D721Med (cell line): ENCODE data around the gene DYNLT4.

Source experiments
- DNase-seq: peaks from one replicate; pipeline ENCODE4 v3.0.0; 2011; ENCODE audit warnings: low spot score; ENCODE audit not compliant: insufficient read length
- FAIRE-seq: peaks from 2 replicates; lab custom pipeline; 2011; peaks lifted over from hg19 to GRCh38; lab: Jason Lieb, UNC
- TF ChIP-seq, protein P1 (sequence below): IDR thresholded peaks from 2 replicates; pipeline ENCODE4 v1.5.1; 2012; ENCODE audit warnings: mild to moderate bottlenecking, control low read depth; ENCODE audit not compliant: insufficient read depth; ENCODE audit errors: missing control alignments

The DYNLT4 gene

DNA sequence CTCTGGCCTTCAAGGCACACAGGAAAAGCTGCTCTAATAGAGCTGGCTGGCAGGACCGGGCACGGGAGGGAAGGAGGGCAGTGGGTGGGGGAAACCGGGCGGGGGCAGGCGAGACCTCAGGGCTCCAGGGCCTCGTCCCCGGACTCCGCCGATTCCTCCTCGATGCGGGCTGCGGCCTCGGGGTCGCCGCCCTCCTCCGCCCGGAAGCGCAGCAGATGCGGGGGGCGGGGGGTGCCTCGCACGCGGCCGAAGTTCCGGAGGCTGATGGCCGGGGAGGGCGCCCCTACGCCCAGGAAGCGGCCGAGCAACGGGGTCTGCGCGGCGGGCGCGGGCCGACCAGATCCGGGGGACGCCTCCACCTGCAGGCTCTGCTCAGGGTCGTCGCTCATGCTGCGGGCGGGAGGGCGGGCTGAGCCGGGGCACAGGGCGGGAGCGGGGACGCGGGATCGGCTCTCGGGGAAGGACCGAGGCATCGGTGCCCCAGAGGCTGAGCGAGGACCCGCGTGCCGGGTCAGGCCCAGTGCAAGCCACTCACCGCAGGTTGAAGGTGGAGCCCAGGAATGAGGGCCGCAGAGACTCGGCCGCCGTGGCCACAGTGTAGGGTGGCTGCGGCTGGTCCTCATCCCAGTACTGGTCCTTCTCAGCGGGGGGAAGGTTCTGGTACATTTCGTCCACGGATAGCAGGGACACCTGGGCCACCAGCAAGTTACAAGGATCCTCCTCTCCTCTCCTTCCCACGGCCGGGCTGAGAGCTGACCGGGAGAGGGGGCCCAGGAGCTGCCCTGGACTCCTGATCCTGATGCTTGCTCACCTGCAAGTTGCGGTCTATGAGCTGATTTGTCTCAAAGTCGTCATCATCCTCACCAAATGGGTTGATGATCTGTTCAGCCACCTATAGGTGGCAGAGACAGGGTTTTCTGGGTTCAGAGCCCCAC lies 22.8 kb downstream of the DYNLT4 start:
- FAIRE-seq (no peak), DNase-seq (no peak)
- TF ChIP-seq, protein P1, sequence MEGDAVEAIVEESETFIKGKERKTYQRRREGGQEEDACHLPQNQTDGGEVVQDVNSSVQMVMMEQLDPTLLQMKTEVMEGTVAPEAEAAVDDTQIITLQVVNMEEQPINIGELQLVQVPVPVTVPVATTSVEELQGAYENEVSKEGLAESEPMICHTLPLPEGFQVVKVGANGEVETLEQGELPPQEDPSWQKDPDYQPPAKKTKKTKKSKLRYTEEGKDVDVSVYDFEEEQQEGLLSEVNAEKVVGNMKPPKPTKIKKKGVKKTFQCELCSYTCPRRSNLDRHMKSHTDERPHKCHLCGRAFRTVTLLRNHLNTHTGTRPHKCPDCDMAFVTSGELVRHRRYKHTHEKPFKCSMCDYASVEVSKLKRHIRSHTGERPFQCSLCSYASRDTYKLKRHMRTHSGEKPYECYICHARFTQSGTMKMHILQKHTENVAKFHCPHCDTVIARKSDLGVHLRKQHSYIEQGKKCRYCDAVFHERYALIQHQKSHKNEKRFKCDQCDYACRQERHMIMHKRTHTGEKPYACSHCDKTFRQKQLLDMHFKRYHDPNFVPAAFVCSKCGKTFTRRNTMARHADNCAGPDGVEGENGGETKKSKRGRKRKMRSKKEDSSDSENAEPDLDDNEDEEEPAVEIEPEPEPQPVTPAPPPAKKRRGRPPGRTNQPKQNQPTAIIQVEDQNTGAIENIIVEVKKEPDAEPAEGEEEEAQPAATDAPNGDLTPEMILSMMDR = no peak

- TF ChIP-seq, protein P1 = no peak
- FAIRE-seq = no peak
- DNase-seq = no peak
Observed at GRCh38 chr1:44783697-44784093, 23.5 kb downstream of the DYNLT4 start.

DNA sequence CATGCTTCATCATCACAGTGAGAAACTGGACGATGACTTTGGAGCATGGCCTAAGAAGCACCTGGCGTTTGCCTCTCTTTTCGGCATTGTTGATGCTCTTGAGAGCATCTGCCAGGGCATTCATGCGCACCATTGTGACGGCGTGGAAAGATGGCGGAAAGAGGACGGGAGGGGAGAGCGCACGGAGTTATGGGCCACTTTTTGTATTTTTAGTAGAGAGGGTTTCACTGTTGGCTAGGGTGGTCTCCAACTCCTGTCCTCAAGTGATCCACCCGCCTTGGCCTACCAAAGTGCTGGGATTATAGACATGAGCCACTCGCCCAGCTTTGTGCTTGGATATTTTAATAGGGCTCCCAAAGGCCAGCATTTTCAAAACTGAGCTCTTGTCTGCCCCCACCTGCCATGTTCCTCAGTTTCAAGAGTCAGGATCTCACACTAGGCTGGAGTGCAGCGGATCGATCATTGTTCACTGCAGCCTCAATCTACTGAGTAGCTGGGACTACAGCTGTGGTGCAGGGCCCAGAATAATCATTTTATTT lies 26.5 kb downstream of the DYNLT4 start:
- FAIRE-seq (no peak), DNase-seq (no peak)
- TF ChIP-seq, protein P1 = no peak

DNA sequence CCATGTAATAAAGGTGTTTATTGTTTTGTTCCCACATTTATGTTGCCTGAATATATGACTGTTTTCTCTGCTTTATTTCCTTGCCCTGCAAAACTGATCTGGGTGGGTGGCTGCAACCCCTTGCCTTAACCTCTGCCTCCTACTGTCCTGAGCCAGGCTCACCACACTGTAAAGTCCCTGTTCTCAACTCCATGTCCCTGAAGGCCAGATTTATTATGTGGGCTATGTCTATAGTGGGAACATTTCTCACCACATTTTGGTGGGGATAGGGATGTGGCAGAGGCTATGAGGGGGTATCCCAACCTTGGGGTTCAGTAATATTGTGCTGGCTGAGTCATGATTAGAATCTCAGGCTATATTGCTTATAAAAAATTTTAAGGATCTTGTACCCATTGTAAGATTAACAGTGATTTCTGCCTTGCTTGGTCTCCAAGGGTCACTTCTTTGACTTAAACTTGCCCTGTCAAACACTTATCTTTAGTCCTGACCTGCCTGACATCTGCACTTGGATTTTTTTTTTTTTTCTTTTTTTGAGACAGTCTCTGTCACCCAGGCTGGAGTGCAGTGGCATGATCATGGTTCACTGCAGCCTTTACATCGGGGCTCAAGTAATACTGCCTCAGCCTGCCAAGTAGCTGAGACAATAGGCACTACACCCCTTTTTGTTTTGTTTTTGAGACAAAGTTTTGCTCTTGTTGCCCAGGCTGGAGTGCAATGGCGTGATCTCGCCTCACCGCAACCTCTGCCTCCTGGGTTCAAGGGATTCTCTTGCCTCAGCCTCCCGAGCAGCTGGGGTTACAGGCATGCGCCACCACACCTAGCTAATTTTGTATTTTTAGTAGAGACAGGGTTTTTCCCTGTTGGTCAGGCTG lies 28.2 kb downstream of the DYNLT4 start:
- TF ChIP-seq, protein P1 = no peak
- FAIRE-seq (no peak), DNase-seq (no peak)

DNA sequence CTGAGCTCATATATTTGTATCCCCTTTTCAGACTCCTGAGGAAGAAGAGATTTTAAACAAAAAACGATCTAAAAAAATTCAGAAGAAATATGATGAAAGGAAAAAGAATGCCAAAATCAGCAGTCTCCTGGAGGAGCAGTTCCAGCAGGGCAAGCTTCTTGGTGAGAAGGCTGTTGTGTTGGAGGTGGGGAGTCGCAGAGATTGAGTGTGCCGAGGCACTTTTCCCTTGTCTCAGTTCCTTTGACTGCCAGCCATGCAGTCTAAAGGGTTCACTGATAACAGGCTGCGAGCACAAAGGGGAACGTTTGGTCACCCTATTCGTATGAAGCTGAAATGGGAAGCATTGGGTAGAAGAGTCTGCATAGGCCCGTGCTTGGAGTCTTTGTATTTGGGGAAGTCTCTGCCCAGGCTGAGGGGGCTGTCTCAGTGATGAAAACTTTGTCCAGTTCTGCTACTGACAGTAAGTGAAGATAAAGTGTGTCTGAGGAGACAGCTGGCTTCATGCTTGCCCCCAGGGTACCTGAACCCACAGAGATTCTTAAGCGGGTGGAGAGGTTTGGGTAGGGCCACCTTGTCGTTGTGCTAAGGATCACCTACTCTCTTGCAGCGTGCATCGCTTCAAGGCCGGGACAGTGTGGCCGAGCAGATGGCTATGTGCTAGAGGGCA lies 29.0 kb downstream of the DYNLT4 start:
- FAIRE-seq = no peak
- no peak for DNase-seq
- TF ChIP-seq, protein P1 = no peak

DNA sequence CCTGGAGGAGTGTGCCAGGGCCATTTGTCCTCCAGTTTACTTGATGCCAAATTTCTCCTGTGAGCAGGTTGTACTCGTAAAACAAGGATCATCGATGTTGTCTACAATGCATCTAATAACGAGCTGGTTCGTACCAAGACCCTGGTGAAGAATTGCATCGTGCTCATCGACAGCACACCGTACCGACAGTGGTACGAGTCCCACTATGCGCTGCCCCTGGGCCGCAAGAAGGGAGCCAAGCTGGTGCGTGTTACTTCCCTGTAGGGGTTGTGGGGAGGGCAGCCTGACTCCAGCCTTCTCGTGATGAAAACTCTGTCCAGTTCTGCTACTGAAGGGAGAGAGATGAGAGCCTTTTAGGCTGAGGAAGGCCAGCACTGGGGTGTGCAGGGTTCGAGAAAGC lies 29.6 kb downstream of the DYNLT4 start:
- TF ChIP-seq, protein P1 = no peak

More for the DNA sequence above, 29.6 kb downstream of the DYNLT4 start:
- FAIRE-seq (no peak), DNase-seq (no peak)
